NCI-H748 (cell line): ENCODE results near the gene ZNF554.
"Not testable (repeated sequence)": the region's sequence is repeated elsewhere in the genome, so short reads cannot be mapped to it uniquely, and the experiment has no call there.

Source experiments
- DNase-seq: peaks from one replicate; lab custom pipeline; 2025; ENCODE audit not compliant: unreplicated experiment; lab: John Stamatoyannopoulos, UW

The ZNF554 gene

DNA sequence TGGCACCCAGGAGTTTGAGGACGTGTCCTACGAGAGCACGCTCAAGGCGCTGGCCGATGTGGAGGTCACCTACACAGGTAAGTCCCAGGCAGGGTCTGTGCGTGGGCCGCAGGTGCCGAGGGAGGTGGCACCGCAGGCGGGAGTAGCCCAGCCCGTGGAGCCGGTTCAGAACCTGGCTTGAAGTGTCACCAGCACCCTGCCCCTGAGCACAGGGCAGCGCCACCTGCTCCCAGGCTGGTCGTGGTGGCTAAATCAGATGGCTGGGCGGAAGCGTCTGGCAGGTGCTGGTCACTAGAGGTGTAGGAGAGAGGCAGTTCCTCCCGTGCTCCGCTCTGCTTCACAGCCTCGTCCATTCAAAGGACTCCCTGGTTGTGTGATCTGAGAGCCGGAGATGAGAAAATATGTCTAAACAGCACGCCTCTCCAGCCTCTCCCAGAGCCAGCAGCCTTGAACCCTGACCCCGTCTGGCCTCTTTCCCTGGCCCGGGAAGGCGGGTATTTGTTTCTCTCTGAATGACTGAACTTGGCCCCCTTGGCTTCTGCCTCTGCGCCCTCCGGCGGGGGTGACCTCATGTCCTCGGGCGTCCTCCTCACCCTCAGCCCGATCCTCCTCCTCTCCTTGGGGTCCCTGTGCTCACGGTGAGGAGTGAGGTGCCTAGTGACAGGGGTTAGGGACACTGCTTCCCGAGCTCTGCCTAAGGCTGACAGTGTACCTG lies 29.0 kb upstream of the ZNF554 start:
- no peak for DNase-seq

DNA sequence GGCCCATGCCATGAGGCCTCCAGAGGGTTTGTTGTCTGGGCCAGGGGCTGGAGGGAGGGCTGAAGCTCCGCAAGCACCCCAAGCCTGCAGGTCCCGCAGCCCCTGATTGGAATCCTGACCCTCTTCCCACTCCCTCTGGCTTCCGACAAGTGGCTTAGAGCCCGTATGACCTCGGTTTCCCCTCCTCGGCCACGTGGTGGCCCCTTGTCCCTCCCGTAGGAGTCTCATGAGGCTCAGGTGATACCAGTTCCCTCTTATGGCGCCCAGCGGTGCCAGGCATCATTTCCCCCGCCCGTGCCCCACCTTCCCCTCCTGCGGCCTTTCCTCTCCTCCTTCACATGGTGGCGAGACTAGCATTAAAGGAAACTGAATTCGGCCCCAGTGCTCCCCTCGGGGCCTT lies 28.2 kb upstream of the ZNF554 start:
- no peak for DNase-seq

DNA sequence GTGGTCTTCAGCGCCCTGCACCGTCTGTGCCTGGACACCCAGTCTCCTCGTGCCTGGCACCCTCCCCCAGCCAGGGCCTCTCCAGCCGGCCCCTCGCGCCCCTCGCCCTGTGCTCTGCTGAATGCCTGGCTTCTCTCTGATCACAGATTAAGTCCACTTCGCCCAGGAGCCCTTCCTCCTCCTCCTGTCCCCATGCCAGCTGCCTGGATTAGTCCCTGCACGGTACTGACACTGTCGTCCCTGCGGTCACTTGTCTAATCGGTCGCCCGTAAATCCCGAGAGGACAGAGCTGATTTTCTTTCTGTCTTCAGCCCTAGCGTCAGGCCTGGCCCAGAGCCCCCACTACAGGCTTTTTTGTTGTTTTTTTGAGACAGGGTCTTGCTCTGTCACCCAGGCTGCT lies 27.8 kb upstream of the ZNF554 start:
- DNase-seq = no peak

DNA sequence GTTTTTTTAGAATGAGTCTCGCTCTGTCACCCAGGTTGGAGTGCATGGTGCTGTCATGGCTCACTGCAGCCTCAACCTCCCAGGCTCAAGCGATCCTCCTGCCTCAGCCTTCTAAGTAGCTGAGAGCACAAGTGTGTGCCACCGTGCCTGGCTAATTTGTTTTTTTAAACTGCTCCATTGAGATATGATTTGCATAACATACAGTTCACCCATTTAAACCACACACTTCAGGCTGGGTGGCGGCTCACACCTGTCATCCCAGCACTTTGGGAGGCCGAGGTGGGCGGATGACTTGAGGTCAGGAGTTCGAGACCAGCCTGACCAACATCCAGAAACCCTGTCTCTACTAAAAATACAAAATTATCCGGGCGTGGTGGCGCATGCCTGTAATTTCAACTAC lies 27.0 kb upstream of the ZNF554 start:
- not testable (repeated sequence) for DNase-seq

DNA sequence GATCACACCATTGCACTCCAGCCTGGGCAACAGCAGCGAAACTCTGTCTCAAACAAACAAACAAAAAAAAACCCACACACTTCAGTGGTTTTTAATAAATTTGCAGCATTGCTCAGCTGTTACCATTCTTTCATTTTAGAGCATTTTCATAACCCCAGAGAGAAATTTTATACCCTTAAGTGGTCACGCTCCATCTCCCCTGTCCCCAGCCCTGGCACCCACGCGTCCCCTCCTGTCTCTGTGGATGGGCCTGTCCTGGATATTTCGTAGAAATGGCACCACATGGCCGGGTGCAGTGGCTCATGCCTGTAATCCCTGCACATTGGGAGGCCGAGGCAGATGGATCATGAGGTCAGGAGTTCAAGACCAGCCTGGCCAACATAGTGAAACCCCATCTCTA lies 26.5 kb upstream of the ZNF554 start:
- no peak for DNase-seq

DNA sequence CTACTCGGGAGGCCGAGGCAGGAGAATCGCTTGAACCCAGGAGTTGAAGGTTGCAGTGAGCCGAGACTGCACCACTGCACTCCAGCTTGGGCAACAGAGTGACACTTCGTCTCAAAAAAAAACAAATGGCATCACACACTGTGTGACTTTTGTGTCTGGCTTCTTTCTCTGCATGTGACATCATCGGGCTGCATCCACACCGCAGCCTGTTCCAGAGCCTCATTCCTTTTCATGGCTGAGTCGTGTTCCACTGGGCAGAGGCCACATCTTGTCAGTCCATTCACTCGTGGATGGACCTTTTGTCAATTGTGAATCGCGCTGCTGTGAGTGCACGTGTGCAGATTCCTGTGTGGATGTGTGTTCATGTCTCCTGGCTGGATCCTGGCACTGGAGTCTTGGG lies 26.1 kb upstream of the ZNF554 start:
- no peak for DNase-seq

DNA sequence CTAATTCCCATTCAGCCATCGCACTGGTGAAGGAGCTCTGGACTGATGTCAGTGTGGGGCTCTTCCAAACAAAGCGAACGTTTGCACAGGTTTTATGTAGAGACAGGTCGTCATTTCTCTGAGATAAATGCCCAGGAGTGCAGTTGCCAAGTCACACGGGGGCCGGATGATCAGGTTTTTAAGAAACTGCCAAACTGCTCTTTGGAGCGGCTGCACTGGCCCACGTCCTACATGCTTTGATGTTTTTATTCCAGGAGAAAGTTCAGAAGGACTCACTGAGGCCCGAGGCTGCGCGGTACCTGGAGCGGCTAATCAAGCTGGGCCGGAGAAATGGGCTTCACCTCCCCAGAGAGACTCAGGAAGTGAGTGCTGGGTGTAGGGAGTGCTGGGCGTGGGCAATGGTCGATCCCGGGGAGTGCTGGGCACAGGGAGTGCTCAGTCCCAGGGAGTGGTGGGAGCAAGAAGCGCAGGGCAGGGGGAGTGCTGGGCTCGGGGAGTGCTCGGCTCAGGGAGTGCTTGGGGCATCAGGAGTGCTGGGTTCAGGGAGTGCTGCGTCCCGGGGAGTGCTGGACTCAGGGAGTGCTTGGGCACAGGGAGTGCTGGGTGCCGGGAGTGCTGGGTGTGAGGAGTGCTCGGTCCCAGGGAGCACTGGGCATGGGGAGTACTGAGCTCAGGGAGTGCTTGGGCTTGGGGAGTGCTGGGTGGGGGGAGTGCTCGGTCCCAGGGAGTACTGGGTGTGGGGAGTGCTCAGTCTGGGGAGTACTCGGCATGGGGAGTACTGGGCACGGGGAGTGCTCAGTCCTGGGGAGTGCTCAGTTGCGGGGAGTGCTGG lies 23.6 kb upstream of the ZNF554 start:
- DNase-seq = no peak

DNA sequence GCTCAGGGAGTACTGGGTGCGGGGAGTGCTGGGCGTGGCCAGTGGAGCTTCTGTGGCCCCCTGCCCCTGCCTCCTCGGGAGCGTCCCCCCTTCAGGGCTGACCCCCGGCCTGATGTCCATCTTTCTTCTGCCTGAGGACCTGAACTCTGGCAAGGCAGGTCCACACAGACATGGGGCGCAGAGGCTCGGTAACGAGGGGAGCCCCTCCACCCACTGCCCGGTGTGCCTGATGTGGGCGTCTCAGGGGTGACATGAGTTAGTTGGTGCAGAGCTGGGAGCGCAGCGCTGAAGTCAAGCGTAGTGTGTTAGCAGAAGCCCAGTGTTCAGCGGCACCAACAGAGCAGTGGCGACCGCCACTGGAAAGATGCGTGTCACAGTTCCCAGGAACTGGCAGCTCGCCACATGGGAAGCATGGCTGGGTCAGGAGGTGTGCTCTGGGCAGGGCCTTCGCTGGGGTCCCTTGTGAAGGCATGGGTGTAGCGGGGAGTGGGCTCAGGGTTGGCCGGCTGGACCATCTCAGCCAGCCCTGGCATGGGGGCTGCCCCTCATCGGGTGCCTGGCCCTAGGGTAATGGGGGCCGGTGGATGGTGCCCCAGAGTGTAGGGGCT lies 22.9 kb upstream of the ZNF554 start:
- DNase-seq = no peak

DNA sequence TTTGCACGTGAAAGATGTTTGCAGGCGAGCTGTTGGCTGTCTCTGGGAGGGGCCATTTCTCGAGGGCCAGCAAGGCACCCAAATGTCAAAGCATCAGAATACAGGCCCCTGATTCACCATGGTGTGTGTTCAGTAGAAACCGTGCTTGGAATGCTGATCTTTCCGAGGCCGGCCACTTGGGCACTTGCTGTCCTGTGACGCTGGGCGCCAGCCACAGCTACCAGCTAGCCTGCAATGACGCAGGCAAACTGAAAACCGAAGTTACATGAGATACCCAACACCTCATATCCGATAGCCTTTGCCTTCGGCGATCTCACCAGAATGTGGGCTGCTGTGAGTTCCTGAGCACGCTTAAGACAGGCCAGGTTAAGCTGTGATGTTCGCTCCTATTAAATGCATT lies 22.4 kb upstream of the ZNF554 start:
- DNase-seq = no peak

DNA sequence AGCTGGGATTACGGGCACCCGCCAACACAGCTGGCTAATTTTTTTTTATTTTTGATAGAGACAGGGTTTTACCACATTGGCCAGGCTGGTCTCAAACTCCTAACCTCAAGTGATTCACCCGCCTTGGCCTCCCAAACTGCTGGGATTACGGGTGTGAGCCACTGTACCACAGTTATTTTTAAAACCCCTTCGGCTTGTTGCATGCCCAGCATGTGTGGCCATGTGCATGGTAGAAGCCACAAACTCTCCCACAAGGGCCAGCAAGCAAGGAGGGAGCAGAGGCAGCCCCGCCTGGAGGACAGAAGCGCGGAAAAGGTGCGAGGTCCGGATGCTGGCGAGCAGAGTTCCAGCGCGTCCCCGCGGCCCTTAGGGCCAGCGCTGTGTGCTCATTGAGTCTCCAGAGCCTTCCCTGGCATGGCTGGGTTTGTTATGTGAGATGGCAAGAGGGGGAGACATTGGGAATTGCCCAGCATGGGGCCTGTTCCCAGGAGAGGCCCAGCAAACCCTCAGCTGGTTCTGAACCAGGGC lies 21.4 kb upstream of the ZNF554 start:
- no peak for DNase-seq

DNA sequence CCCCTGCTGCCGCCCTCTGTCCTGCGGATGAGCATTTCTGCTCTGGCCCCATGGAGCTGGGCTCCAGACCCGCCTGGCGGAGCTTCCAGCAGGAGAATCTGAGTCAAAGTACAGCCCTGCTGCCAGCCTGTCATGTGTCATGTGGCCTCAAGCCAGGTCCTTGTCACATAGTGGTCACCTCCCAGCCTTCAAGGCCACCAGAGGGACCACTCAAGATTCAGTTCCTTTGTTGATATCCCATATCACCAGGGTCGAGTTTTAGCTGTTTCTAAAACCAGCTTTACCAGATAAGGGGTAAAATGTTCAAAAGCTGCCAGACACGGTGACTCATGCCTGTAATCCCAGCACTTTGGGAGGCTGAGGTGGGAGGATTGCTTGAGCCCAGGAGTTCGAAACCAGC lies 20.9 kb upstream of the ZNF554 start:
- DNase-seq = no peak

DNA sequence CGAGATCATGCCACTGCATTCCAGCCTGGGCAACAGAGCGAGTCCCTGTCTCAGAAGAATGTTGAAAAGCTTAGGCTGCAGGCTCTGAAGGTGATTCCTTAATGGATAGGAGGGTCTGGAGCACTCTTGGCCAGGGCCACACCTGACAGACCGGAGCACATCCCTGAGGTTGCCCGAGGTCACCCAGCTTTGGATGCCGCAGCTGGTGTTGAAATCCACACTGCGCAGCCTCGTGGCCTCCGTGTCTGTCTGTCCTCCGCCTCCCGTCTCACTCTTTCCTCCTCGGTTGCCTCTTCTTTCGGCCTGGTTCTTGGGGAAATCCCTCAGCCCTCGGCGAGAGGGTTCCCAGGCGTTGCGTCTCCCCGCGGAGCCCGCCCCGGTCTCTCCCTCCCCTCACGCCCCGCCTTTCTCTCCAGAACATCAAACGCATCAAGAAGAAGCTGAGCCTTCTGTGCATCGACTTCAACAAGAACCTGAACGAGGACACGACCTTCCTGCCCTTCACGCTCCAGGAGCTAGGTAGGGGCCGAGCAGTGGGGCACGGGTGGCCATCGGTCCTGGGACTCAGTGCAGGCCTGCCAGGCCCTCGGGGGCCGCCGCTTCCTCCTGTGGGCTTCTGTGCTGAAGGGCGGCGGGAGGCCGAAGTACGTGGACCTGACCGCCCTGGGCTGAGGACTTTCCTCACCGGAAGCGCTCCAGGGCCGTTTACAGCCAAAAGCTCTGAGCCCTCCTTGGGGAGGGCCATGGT lies 20.2 kb upstream of the ZNF554 start:
- DNase-seq = no peak

DNA sequence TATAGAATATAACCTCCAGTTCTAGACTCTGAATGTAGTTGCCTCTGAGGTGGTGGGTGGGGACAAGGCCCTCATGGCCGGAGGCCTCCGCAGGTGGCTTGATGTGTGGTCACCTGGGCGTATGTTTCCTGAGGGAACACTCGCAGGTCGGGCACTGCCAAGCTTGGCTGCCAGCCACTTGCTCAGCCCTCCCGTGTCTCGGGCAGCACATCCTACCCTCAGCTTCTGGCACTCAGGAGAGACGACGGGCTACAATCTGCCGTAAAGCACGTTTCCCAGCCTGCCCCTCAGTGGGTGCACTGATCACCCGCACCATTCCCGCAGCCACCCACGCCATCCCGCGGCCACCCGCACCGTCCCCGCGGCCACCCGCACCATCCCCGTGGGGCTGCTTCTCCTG lies 19.2 kb upstream of the ZNF554 start:
- no peak for DNase-seq

DNA sequence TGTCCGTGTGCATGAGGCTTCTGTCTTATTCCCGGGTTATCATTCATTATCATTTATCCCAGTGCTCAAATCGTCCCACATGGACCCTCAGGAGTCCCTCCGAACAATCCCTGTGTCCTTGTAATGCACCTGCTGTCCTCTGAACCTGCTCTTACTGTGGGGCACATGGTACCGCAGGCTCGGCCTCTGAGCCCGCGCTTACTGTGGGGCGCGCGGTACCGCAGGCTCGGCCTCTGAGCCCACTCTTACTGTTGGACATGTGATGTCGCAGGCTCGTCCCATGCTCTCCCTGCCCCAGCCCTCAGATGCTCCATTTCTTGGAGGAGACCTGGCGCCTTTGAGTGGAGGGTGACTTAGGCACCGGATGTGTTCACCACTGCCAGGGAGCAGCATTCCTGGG lies 16.8 kb upstream of the ZNF554 start:
- no peak for DNase-seq

DNA sequence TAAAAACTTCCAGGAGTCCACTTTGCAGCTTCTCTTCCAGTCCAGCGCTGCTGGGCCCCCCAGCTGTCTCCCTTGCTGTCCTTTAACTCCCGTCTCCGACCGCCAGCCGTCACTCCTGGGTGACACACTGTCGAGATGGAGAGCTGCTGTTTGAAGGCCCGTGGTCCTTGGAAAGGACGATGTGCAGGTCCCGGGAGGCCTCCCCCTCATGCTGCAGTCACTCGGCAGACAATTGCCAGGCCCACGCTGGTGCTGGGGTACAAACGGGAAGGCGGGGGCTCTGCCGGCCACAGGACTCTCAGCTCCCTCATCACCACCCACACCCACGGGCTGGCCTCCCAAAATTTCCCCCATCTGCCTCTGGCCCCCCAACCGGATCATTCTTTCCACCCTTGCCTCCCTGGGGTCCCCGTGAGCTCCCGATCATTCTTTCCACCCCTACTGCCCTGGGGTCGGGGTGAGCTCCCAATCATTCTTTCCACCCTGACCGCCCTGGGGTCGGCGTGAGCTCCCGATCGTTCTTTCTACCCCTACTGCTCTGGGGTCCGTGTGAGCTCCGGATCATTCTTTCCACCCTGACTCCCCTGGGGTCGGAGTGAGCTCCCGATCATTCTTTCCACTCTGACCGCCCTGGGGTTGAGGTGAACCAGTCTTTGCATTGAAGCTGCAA lies 16.0 kb upstream of the ZNF554 start:
- no peak for DNase-seq

DNA sequence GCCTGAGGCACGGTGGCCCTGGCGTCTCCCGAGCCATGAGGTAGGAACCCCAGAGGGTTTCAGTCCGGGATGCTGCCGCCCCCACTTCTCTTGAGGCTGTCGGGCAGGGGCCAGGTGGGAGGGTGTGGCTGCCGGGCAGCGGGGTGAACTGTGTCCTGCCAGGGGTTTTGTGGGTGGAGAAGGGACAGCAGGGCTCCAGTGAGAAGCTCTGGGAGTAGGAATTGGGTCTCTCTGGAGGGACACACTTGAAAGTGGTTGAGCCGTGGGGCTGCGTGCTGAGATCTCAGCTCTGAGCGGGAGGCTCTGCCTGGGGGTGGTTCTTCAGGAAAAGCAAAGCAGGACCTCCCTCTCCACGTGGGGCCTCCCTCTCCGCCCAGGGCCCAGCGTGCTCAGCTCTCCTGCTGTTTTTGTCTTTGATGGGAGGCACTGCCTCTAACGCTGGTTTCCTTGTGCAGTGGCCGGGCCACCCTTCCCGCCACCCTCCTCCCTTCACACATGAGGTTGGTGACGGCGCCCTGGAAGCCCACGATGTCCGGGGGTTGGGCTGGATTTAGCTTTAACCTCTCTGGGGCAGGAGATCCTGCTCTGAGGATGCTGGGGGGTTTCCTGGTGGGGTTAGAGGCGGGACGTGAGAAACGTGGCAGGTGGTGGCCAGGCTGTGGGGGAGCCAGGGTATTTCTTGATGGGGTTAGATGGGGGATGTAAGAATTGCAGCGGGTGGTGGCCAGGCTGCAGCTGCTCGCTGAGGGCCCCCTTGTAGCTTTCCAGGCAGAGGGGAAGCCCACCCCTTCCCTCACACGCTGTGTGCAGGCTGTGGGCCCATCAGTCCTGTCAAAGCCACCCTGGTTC lies 15.3 kb upstream of the ZNF554 start:
- no peak for DNase-seq

DNA sequence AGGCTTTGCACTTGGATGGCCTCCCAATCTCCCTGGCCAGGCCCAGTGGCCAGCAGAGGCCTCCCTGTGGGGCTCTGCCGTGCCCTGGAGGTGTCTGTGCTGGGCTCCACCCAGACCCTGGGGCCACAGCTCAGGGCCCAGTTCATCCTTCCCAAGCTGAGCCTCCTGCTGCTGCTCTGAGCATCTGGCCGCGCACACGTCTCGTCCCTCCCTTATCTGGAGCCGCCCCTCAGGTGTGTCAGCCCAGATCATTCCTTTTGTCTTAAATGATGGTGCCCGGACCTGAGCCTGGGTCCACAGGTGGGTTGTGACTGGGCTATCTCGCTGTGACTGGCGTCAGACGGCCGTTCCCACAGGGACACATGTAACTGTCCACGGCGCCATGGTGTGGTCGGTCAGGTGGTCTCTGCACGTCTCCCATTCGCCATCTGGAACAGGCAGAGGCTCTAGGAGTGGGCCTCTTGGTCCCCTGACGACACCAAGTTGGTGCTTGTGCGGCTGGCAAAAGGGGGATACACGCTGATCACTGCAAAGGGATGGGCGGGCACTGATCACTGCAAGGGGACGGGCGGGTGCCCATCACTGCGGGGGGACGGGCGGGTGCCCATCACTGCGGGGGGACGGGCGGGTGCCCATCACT lies 14.3 kb upstream of the ZNF554 start:
- DNase-seq = no peak

DNA sequence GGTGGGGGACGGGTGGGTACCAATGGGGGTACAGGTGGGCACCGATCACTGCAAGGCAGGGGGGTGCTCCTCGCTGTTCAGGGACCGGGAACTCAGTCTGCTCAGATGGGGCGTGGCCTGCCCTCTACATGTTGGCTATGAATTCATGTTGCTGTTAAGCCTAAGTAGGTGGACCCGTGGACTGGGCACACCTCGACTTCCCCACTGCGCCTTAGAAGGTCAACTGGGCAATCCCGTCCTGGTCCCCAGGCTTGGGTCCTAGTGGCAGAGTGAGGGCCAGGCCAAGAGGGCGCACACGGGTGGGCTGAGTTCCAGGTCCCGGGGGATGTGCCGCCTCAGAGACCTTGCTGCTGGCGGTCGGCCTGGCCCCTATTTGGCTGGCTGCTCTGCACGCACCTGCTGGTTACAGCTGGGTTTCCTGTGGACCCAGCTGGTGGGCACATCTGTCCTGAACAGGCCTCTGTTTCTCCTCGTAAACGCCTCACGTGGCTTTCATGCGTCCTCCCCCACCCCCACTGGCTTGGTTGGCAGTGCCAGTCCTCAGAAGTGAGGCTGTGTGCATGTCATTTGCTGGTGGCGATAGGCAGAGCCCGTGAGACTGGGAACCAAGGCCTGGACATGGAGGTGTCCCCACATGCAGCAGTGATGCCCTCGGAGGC lies 13.5 kb upstream of the ZNF554 start:
- no peak for DNase-seq
